Measurements from ENCODE around the gene USP54. TPM values are rescaled to one million over a fixed set of nuclear protein-coding genes. Genes with fewer than 3 reads are reported as not detected.
A peak's percentile ranks its signal among the peaks of the same experiment; 100 is the strongest.

The USP54 gene
- polyA plus RNA-seq, 5 donors: 41.6 to 73.0 (median 58.2) TPM

- no peak for DNase-seq
Observed at GRCh38 chr10:73534857-73535256, 56.3 kb downstream of the USP54 start.

DNA sequence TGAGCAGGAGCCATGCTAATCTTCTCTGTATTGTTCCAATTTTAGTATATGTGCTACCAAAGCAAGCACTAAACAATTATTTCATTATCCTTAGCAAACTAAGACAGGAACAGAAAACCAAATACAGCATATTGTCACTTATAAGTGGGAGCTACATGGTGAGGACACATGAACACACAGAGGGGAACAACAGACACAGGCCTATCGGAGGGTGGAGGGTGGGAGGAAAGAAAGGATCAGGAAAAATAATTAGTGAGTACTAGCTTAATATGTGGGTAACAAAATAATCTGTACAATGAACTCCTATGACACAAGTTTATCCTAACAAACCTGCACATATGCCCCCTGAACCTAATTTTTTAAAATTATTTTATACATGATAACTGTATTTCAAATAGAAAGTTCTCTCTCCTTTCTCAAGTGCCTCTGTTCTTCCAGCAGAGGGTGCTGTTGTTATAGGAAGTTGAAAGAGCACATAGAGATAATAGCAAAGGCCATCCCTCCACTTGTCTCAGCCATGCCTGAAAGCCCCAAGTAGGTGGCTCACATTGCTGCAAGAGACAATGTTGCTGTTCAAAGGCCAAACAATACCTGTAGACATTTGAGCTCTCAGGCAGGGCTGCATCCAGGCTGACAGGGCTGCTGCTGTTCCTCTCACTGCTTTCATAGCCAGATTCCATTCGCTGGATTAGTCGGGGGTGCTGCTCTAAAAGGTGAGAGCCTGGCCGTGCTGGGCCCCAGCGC lies 61.9 kb downstream of the USP54 start:
- DNase-seq: peak; percentile 49 to 60

- DNase-seq: no peak
Observed at GRCh38 chr10:73522263-73522662, 68.9 kb downstream of the USP54 start.

- no peak for DNase-seq
Observed at GRCh38 chr10:73519336-73519735, 71.8 kb downstream of the USP54 start.

- DNase-seq: no peak
Observed at GRCh38 chr10:73517166-73517888, 73.8 kb downstream of the USP54 start.

DNA sequence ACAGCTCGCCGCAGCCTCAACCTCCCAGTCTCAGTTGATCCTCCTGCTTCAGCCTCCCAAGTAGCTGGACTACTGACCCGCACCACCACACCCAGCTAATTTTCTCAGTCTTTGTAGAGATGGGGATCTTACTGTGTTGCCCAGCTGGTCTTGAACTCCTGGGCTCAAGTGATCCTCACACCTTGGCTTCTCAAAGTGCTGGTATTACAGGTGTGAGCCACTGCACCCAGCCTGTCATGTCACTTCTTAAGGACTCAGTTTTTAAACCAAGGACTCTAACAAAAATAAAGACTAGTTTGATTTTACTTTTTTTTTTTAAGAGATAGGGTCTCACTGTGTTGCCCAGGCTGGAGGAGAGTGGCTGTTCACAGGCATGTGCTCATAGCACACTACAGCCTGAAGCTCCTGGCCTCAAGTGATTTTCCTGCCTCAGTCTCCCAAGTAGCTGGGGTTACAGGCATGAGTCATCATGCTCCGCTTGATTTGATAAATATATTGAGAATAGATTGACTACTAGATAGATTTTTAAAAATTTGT lies 78.9 kb downstream of the USP54 start:
- no peak for DNase-seq

DNA sequence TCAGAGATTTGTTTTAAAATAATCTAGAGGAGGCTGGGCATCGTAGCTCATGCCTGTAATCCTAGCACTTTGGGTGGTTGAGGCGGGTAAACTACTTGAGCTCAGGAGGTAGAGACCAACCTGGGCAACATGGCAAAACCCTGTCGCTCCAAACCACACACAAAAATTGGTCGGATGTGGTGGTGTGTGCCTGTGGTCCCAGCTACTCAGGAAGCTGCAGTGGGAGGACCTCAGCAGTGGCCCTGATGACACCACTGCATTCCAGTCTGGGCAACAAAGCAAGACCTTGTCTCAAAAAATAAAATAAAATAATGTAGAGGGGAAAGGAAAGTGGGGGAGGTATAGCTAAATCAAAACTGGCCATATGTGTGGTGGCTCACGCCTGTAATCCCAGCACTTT lies 81.4 kb downstream of the USP54 start:
- DNase-seq: no peak

DNA sequence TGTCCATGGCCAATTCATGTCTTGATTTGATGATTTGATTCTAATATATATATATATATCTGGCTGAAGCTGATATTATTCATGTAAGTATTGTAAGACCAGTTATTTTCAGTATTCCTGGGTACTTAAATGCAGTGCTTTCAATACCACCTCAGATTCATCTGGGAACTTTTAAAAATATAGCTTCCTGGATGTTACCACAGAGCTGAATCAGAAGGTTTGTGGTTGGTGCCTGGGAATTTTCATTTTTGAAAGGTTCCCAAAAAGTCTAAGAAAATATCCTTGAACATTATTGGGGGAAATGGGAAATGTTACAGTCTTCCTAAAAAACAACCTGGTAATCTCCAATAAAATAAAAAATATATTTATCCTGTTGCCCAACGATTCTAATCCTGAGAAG lies 84.7 kb downstream of the USP54 start:
- DNase-seq: no peak

DNA sequence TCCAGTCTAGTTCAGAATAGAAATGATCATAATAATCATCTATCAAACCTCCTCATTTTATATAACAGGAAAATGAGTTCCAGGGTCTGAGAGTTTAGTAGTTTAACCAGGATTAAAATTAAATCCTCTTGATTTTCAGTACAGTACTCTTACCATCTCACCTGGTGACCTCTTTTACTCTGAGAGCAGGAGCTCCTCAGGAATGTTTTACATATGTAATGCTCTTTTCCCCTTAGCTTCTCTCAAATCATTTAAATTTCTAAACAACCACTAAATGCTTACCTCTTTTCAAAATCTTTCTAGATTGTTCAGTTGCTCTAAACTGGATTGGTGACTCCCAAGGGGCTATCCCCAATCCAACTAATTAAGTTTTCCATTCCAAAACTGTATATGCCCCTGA lies 85.1 kb downstream of the USP54 start:
- no peak for DNase-seq

DNA sequence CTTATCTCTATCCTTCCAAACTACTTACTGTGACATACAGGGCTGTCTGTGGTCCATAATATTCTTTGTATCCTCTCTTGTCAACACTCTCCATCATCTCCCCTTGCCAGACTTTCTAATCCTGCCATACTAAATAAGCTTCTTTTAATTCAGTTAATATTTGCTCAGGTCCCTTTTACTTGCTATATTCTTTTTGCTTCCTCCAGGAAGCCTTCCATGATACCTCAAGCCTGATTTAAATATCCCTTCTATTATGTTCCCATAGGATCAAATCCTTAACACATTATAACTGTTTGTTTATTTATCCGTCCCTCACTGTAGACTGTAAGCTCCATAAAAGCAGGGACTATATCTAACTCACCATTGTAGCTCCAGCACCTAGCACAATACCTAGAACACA lies 88.1 kb downstream of the USP54 start:
- no peak for DNase-seq

GRCh38 chr10:73501651-73502050 lies 89.5 kb downstream of the USP54 start:
- DNase-seq: no peak

GRCh38 chr10:73497623-73498022 lies 93.5 kb downstream of the USP54 start:
- no peak for DNase-seq

DNA sequence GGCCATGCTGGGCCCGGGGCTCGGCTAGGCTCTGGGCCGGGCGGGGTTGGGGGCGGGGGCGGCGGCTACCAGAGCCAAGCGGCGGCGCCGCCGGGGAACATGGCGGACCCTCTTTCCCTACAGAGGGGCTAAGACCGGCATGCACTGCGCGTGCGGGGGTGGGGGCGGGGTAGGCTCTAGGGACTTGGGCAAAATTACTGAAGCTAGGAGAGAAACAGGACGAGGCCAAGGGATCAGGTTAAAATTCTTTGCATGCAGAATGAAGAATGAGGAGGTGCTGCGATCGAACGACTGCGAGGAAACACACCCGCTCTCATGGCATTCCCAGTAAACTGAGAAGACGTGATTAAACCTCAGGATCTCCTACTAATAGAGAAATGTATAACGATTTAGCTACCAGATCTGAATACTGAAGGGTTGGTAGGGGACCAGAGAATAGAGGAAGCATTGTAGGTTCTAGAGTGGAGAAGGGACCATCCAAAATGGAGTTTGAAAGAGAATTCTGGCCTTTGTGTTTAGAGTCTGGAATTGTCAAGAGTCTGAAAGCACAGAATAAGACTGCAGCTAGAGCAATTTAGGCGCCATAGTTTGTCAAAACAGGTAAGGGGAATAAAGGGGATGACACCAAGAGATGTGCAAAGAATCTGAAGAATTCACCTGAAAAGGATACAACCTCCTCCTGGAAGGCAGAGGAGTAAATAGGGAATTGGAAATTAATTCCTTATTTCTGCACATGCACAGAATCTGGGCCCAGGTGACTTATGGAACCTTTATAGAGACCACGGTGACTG lies 95.1 kb downstream of the USP54 start, which contains the start of gene PPP3CB:
PPP3CB (minus strand) TSS at position 141 of the 791 bp plus-strand sequence; CDS start at position 6, 135 bp downstream.
- peak; percentile 94 for DNase-seq

- DNase-seq: peak; percentile 76 to 80
Observed at GRCh38 chr10:73495226-73495883, 95.8 kb downstream of the USP54 start.

DNA sequence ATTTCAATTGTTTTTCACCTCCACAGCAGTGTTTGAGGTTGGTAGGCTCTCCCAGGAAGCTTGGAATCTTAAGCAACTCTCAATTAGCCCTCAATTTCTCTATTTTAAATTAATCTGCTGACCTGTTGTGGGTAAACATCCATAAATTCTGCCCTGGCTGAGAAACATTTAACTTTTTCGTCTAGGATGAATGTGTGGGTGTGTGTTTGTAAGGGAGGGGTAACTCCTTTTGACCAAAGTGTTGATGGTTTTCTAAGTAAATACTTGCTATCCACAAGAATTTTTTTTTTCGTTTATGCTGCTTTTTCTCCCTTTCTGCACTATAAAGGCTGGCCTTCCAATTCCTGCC lies 96.3 kb downstream of the USP54 start:
- peak in 1 of 2 donors; percentile 6 for DNase-seq

- no peak for DNase-seq
Observed at GRCh38 chr10:73494213-73494612, 96.9 kb downstream of the USP54 start.

DNA sequence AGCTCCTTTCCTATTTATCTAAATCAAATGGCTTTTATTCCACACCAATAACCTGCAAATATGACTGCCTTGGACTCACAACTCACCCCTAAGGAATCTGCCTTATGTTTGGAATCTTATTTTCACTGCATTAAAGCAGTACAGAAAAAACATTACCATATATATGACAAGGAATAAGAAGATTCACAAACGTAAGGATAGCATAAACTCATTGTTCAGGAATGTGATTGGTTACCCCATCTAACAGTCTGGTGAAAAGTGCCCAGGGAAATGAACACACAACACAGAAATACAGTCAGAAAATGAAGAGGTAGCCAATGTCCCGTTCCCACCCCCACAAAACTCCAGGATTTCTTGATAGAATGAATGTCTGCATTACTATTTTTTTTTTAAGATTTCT lies 97.4 kb downstream of the USP54 start:
- no peak for DNase-seq

DNA sequence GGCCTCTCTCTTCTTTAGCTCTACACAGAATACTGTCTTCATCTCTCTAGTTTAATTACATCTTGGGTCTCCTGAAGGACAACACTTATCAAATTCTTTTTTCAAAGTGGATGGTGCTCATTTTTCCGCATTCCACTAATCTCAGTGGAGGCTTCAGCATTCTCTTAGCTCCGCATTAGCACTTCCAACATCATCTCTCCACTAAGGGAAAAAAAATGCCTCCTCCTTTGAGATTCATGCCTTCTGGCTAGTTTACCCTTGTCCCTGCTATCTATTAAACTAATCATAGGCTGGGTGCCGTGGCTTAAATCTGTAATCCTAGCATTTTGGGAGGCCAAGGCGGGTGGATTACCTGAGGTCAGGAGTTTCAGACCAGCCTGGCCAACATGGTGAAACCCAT lies 104.5 kb downstream of the USP54 start:
- DNase-seq: no peak

DNA sequence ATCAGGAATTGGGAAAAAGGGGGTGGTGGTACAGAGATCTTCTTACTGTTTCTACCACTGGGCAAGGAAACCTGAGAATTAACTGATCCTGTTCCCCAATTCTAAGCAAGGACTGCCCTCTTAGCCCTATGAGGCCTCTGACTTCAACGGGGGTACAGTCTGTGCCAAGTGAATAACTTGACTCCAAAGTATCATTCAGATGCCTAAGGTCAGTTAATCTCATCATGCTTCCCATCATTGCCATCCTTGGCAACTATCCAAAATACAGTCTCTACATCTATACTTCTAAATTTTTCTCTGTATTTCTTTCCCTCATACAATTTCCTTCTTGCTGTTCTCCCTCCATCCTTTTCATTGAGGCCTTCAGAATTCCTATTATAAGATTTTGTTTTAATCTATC lies 105.8 kb downstream of the USP54 start:
- no peak for DNase-seq

GRCh38 chr10:73480158-73480557 lies 111.0 kb downstream of the USP54 start:
- DNase-seq: no peak

DNA sequence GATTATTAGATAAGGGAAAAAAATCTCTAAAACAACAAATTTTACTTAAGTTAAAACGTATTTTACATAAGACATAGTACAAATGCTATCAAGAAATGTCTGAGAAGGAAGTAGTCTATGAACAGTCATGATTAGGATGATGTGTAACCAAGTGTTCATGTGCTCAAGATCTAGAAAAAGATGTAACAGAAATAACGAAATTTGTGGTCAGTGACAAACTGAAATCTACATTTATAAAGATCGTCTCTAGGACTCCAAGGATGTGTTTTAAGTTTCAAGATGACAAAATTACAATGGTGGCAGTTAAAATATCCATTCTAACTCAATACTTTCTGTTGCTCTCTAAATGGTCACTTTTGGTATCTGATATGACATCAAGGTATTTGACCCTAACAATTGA lies 112.5 kb downstream of the USP54 start:
- no peak for DNase-seq

DNA sequence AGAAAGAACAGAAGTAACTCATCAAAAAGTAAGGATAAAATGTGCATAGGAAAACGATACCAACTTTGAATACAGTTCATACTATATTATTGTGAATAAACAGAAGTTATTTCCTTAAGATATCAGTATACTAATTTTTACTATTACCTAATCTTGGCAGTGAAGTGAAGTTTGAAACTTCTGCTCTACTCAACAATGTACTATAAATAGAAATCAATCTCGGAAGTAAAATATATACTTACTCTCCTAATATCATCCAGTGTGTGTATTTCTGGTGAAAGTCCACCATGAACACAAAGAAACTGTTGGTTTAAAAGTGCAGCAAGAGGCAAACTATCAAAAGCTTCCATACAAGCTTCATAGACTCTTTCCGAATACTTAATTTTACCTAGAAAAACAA lies 119.9 kb downstream of the USP54 start:
- DNase-seq: no peak

Data from right lung (tissue), 5 donors.